M059J (cell line): ENCODE data around the gene TCF12. TPM values are rescaled to one million over a fixed set of nuclear protein-coding genes. Genes with fewer than 3 reads are reported as not detected.

Experiments used
- DNase-seq: peaks from one replicate; pipeline ENCODE4 v3.0.0-alpha.2; 2012; ENCODE audit warnings: low read depth
- total RNA-seq: library from RNA; depleted of rRNA; stranded (reverse); fragments of >200 nt; shearing (Covaris generic); gene quantifications from 2 replicates; pipeline ENCODE4 v1.2.3, GENCODE V29; 2014

TCF12 gene
- total RNA-seq, 1 experiment from 2014 or later, result 51.7 TPM

- peak; percentile 83 for DNase-seq
Observed at GRCh38 chr15:57216288-57216687, 297.8 kb downstream of the TCF12 start.

GRCh38 chr15:57217778-57218598, 299.5 kb downstream of the TCF12 start:
- DNase-seq, result peak; percentile 74

- peak; percentile 62 for DNase-seq
Observed at GRCh38 chr15:57218826-57219576, 300.6 kb downstream of the TCF12 start.

GRCh38 chr15:57220205-57220604, 301.8 kb downstream of the TCF12 start:
- peak; percentile 46 for DNase-seq

GRCh38 chr15:57221134-57221533, 302.7 kb downstream of the TCF12 start:
- DNase-seq, result no peak

GRCh38 chr15:57223345-57223744, 304.9 kb downstream of the TCF12 start:
- DNase-seq, result no peak

GRCh38 chr15:57223887-57224286, 305.4 kb downstream of the TCF12 start:
- DNase-seq, result no peak

- DNase-seq, result peak; percentile 83
Observed at GRCh38 chr15:57224664-57225063, 306.2 kb downstream of the TCF12 start.

GRCh38 chr15:57227166-57227565, 308.7 kb downstream of the TCF12 start:
- no peak for DNase-seq

GRCh38 chr15:57227899-57228298, 309.5 kb downstream of the TCF12 start:
- peak; percentile 70 for DNase-seq

- no peak for DNase-seq
Observed at GRCh38 chr15:57228395-57228794, 310.0 kb downstream of the TCF12 start.

GRCh38 chr15:57229051-57229450, 310.6 kb downstream of the TCF12 start:
- DNase-seq, result no peak

GRCh38 chr15:57231559-57231958, 313.1 kb downstream of the TCF12 start:
- DNase-seq, result no peak

- no peak for DNase-seq
Observed at GRCh38 chr15:57234156-57234555, 315.7 kb downstream of the TCF12 start.

GRCh38 chr15:57235186-57235585, 316.7 kb downstream of the TCF12 start:
- no peak for DNase-seq

- peak; percentile 78 for DNase-seq
Observed at GRCh38 chr15:57235873-57236272, 317.4 kb downstream of the TCF12 start.

- DNase-seq, result no peak
Observed at GRCh38 chr15:57236561-57237300, 318.3 kb downstream of the TCF12 start.

GRCh38 chr15:57237301-57237642, 318.8 kb downstream of the TCF12 start:
- DNase-seq, result no peak

GRCh38 chr15:57237676-57238075, 319.2 kb downstream of the TCF12 start:
- DNase-seq, result no peak

GRCh38 chr15:57245130-57245529, 326.7 kb downstream of the TCF12 start:
- no peak for DNase-seq

- no peak for DNase-seq
Observed at GRCh38 chr15:57245714-57246113, 327.3 kb downstream of the TCF12 start.

- no peak for DNase-seq
Observed at GRCh38 chr15:57248074-57248473, 329.6 kb downstream of the TCF12 start.
